Measurements from ENCODE around the gene TOX2. TPM values are rescaled to one million over a fixed set of nuclear protein-coding genes. Genes with fewer than 3 reads are reported as not detected.

Gene TOX2
- total RNA-seq, 2 experiments from 2014 or later, result 3.3 to 3.9 TPM

GRCh38 chr20:43942201-43942590 lies 27.5 kb downstream of the TOX2 start:
- Histone ChIP-seq H3K27ac (ENCODE audit: low read depth in 1 of 2, low read length in 2 of 2) (no peak overlapping the region), H3K27me3 (ENCODE audit: control insufficient read depth in 1 of 2, insufficient read depth in 2 of 2, low read length in 2 of 2) (no peaks in the 10 kb centered on the region), H3K4me3 (ENCODE audit: low read length) (no peak overlapping the region), H3K4me1 (ENCODE audit: insufficient read depth, low read length) (peaks cover 77% of the 10 kb centered on the region), H3K36me3 (ENCODE audit: insufficient read depth, low read length) (no peaks in the 10 kb centered on the region), H3K9me3 (ENCODE audit: control insufficient read depth in 1 of 2, insufficient read depth in 1 of 2, low read length in 2 of 2) (no peaks in the 10 kb centered on the region)
- DNase-seq, result no peak
- Mint-ChIP-seq H3K36me3 (ENCODE audit: low read depth) (no peaks in the 10 kb centered on the region), H3K27me3 (no peaks in the 10 kb centered on the region), H3K4me1 (ENCODE audit: low read depth) (peaks cover 82% of the 10 kb centered on the region), H3K9me3 (no peaks in the 10 kb centered on the region), H3K4me3 (no peak overlapping the region), H3K27ac (peak overlapping the region; percentile 85)
- ChIA-PET POLR2A (interaction anchor here (1.0 to 4.4 kb wide), 9 partner anchors 9 to 127 kb away, joined by 3 to 28 read pairs (median 8); no protein-coding TSS in a partner anchor), CTCF (no interaction called here)
- intact Hi-C loops (cut with DNase I, micrococcal nuclease), result loop anchor here in 1 of 2 experiments (2.0 kb wide), 1 partner anchor 17 kb away; no protein-coding TSS in a partner anchor
- no peak for TF ChIP-seq CTCF (IDR thresholded peaks at IDR 0.05)
- no peak for ATAC-seq (ENCODE audit: poor library complexity)

- no peaks in the 10 kb centered on the region for H3K36me3 ChIP-seq (ENCODE audit: insufficient read depth, low read length)
- Mint-ChIP-seq H3K36me3 (ENCODE audit: low read depth) (no peaks in the 10 kb centered on the region), H3K4me1 (ENCODE audit: low read depth) (peaks cover 86% of the 10 kb centered on the region), H3K27ac (peak overlapping the region; percentile 85), H3K4me3 (peak overlapping the region; percentile 53), H3K9me3 (no peaks in the 10 kb centered on the region), H3K27me3 (no peaks in the 10 kb centered on the region)
- H3K9me3 ChIP-seq (ENCODE audit: control insufficient read depth in 1 of 2, insufficient read depth in 1 of 2, low read length in 2 of 2), result no peaks in the 10 kb centered on the region
- no peak for TF ChIP-seq CTCF (IDR thresholded peaks at IDR 0.05)
- intact Hi-C loops (cut with DNase I, micrococcal nuclease), result loop anchor here in 1 of 2 experiments (2.0 kb wide), 1 partner anchor 16 kb away; no protein-coding TSS in a partner anchor
- H3K4me1 ChIP-seq (ENCODE audit: insufficient read depth, low read length), result peaks cover 80% of the 10 kb centered on the region
- DNase-seq, result peak in 5 of 14 experiments; percentile 20 to 66 (median 56)
- no peak overlapping the region for H3K4me3 ChIP-seq (ENCODE audit: low read length)
- ChIA-PET CTCF (interaction anchor here (0.5 to 1.5 kb wide), 2 partner anchors 10 to 13 kb away, joined by 3 to 4 read pairs; no protein-coding TSS in a partner anchor), POLR2A (interaction anchor here (0.8 to 4.4 kb wide), 10 partner anchors 8 to 127 kb away, joined by 3 to 28 read pairs (median 6); no protein-coding TSS in a partner anchor)
- peak overlapping the region in 1 of 2 donors; percentile 30 for H3K27ac ChIP-seq (ENCODE audit: low read depth in 1 of 2, low read length in 2 of 2)
- ATAC-seq (ENCODE audit: poor library complexity), result peak; percentile 71
- H3K27me3 ChIP-seq (ENCODE audit: control insufficient read depth in 1 of 2, insufficient read depth in 2 of 2, low read length in 2 of 2), result no peaks in the 10 kb centered on the region
Measured at GRCh38 chr20:43942667-43943285, 28.1 kb downstream of the TOX2 start.

GRCh38 chr20:43943725-43944124 lies 29.1 kb downstream of the TOX2 start:
- no peak overlapping the region for H3K4me3 Mint-ChIP-seq
- H3K4me1 Mint-ChIP-seq (ENCODE audit: low read depth), result peaks cover 91% of the 10 kb centered on the region
- H3K27ac ChIP-seq (ENCODE audit: low read depth in 1 of 2, low read length in 2 of 2), result no peak overlapping the region

More at GRCh38 chr20:43943725-43944124, 29.1 kb downstream of the TOX2 start:
- H3K4me1 ChIP-seq (ENCODE audit: insufficient read depth, low read length), result peaks cover 88% of the 10 kb centered on the region
- no peaks in the 10 kb centered on the region for H3K27me3 ChIP-seq (ENCODE audit: control insufficient read depth in 1 of 2, insufficient read depth in 2 of 2, low read length in 2 of 2)
- no peaks in the 10 kb centered on the region for H3K9me3 Mint-ChIP-seq
- no peaks in the 10 kb centered on the region for H3K27me3 Mint-ChIP-seq
- ATAC-seq (ENCODE audit: poor library complexity) (no peak), DNase-seq (no peak)
- ChIA-PET CTCF (interaction anchor here (0.9 to 1.5 kb wide), 2 partner anchors 9 to 11 kb away, joined by 3 to 4 read pairs; no protein-coding TSS in a partner anchor), POLR2A (interaction anchor here (1.6 to 4.4 kb wide), 2 partner anchors 16 to 20 kb away, joined by 15 to 28 read pairs; no protein-coding TSS in a partner anchor)
- no peaks in the 10 kb centered on the region for H3K36me3 ChIP-seq (ENCODE audit: insufficient read depth, low read length)
- H3K9me3 ChIP-seq (ENCODE audit: control insufficient read depth in 1 of 2, insufficient read depth in 1 of 2, low read length in 2 of 2), result no peaks in the 10 kb centered on the region
- intact Hi-C loops (cut with DNase I, micrococcal nuclease), result loop anchor here in 1 of 2 experiments (2.0 kb wide), 1 partner anchor 15 kb away; no protein-coding TSS in a partner anchor
- H3K36me3 Mint-ChIP-seq (ENCODE audit: low read depth), result no peaks in the 10 kb centered on the region
- no peak overlapping the region for H3K4me3 ChIP-seq (ENCODE audit: low read length)
- H3K27ac Mint-ChIP-seq, result peak overlapping the region; percentile 85
- TF ChIP-seq CTCF (IDR thresholded peaks at IDR 0.05), result no peak
